ENCODE measurements around the gene SCARB1.

SCARB1 gene

DNA sequence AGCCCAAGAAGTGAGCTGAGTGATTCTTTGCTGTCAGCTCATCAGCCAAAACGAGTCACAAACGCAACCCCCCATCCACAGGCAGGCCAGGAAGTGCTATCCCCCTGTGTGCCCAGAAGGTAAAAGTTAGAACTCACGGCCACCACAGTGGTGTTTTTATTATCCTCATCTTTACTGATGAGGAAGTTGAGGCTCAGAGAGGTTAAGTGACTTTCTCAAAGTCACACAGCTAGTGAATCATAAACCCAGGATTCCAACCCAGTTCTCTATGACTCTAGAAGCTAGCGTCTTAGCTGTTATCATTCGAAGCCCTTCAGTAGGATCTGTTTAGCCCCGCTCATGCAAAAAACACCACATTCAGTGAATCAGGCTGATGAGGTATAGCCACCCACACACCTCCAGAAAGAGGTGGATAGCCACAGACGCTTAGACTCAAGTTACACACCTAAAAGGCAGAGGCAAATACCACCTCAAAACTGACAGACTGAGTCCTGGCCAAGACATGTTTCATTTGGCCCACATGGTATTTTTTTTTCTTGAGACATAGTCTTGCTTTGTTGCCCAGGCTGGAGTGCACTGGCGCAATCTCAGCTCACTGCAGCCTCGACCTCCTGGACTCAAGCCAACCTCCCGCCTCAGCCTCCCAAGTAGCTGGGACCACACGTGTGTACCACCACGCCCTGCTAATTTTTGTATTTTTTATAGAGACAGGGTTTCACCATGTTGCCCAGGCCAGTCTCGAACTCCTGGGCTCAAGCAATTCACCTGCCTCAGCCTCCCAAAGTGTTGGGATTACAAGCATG lies 100.7 kb downstream of the SCARB1 start:
- Histone ChIP-seq H3K9ac (ENCODE audit: low read length) (no peak overlapping the region), H3K9me3 (replicated peaks; ENCODE audit: insufficient read depth, low read length) (no peaks in the 10 kb centered on the region), H3K36me3 (replicated peaks; ENCODE audit: insufficient read depth, low read length) (no peaks in the 10 kb centered on the region), H3K27ac (ENCODE audit: low read length) (no peak overlapping the region), H3K9me2 (replicated peaks; ENCODE audit: insufficient read depth, low read length) (no peaks in the 10 kb centered on the region), H4K20me1 (ENCODE audit: insufficient read depth, low read length) (no peaks in the 10 kb centered on the region), H3K4me1 (ENCODE audit: low read length) (no peaks in the 10 kb centered on the region), H3K27me3 (replicated peaks; ENCODE audit: insufficient read depth, low read length) (no peaks in the 10 kb centered on the region), H3K79me2 (ENCODE audit: low read length) (no peaks in the 10 kb centered on the region), H3K4me2 (ENCODE audit: low read depth, low read length) (no peak overlapping the region), H3K4me3 (ENCODE audit: low read length) (no peak overlapping the region), H3F3A (ENCODE audit: insufficient read depth, low read length) (no peaks in the 10 kb centered on the region), H2AFZ (ENCODE audit: low read length) (no peak overlapping the region)
- TF ChIP-seq, protein P1, sequence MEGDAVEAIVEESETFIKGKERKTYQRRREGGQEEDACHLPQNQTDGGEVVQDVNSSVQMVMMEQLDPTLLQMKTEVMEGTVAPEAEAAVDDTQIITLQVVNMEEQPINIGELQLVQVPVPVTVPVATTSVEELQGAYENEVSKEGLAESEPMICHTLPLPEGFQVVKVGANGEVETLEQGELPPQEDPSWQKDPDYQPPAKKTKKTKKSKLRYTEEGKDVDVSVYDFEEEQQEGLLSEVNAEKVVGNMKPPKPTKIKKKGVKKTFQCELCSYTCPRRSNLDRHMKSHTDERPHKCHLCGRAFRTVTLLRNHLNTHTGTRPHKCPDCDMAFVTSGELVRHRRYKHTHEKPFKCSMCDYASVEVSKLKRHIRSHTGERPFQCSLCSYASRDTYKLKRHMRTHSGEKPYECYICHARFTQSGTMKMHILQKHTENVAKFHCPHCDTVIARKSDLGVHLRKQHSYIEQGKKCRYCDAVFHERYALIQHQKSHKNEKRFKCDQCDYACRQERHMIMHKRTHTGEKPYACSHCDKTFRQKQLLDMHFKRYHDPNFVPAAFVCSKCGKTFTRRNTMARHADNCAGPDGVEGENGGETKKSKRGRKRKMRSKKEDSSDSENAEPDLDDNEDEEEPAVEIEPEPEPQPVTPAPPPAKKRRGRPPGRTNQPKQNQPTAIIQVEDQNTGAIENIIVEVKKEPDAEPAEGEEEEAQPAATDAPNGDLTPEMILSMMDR (IDR thresholded peaks at IDR 0.05; ENCODE audit: low read length): no peak
- TF ChIP-seq EZH2 (optimal IDR thresholded peaks at IDR 0.05; ENCODE audit: low read depth, low read length) (no peak), EZH2phosphoT487 (IDR thresholded peaks at IDR 0.05; ENCODE audit: low read length) (no peak)
- DNase-seq: no peak

DNA sequence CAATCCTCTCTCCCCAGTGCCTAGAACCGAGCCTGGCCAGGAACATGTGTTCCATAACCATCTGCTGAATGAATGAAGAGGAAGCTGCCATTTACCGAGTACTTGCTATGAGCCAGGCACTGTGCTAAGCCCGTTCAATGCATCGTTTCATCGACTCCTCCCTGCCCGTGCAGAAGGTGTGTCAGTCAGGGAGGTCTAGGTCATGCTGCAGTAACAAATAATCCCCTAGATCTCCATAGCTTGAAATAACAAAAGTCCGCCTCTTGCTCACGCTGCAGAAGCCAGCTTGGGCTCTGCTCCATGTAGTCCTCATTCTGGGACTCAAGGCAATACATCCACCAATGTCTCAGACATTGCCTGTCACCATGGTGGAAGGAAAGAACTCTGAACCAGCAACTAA lies 101.3 kb downstream of the SCARB1 start:
- Histone ChIP-seq H3K4me3 (ENCODE audit: low read length) (no peak overlapping the region), H3K36me3 (replicated peaks; ENCODE audit: insufficient read depth, low read length) (no peaks in the 10 kb centered on the region), H2AFZ (ENCODE audit: low read length) (no peak overlapping the region), H3K27me3 (replicated peaks; ENCODE audit: insufficient read depth, low read length) (no peaks in the 10 kb centered on the region), H3F3A (ENCODE audit: insufficient read depth, low read length) (no peaks in the 10 kb centered on the region), H3K4me2 (ENCODE audit: low read depth, low read length) (no peak overlapping the region), H3K9me2 (replicated peaks; ENCODE audit: insufficient read depth, low read length) (no peaks in the 10 kb centered on the region), H3K9ac (ENCODE audit: low read length) (no peak overlapping the region), H3K79me2 (ENCODE audit: low read length) (no peaks in the 10 kb centered on the region), H4K20me1 (ENCODE audit: insufficient read depth, low read length) (no peaks in the 10 kb centered on the region), H3K27ac (ENCODE audit: low read length) (no peak overlapping the region), H3K4me1 (ENCODE audit: low read length) (no peaks in the 10 kb centered on the region), H3K9me3 (replicated peaks; ENCODE audit: insufficient read depth, low read length) (no peaks in the 10 kb centered on the region)
- DNase-seq: no peak
- no peak for TF ChIP-seq EZH2 (optimal IDR thresholded peaks at IDR 0.05; ENCODE audit: low read depth, low read length)
- TF ChIP-seq, protein P1 (IDR thresholded peaks at IDR 0.05; ENCODE audit: low read length): no peak

DNA sequence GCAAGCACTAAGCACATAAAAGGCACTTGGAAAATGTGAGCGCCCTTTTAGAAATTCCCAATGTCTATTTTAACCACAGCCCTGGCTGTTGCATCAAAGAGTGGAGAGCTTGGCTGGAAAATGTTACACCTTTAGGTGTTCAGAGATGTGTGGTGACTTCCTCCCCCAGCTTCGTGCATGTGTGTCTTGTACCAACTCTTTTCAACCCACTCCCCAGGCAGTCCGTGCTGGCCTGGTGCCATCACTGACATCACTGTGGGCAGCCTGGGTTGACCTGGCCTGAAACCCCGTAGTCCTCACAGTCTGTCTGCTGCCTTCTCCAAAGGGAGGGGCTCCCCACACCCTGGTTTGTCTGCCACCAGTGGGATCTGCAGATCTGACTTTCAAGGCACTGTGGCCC lies 101.8 kb downstream of the SCARB1 start:
- no peak overlapping the region for H3K4me2 ChIP-seq (ENCODE audit: low read depth, low read length)
- H3K9me2 ChIP-seq (replicated peaks; ENCODE audit: insufficient read depth, low read length): no peaks in the 10 kb centered on the region
- H3K9me3 ChIP-seq (replicated peaks; ENCODE audit: insufficient read depth, low read length): no peaks in the 10 kb centered on the region
- no peak overlapping the region for H2AFZ ChIP-seq (ENCODE audit: low read length)
- no peak overlapping the region for H3K9ac ChIP-seq (ENCODE audit: low read length)
- no peak for DNase-seq
- H3K4me3 ChIP-seq (ENCODE audit: low read length): no peak overlapping the region
- no peaks in the 10 kb centered on the region for H3K27me3 ChIP-seq (replicated peaks; ENCODE audit: insufficient read depth, low read length)
- H3F3A ChIP-seq (ENCODE audit: insufficient read depth, low read length): no peaks in the 10 kb centered on the region
- no peak overlapping the region for H3K27ac ChIP-seq (ENCODE audit: low read length)
- TF ChIP-seq EZH2 (optimal IDR thresholded peaks at IDR 0.05; ENCODE audit: low read depth, low read length): no peak
- TF ChIP-seq EZH2phosphoT487 (IDR thresholded peaks at IDR 0.05; ENCODE audit: low read length): no peak
- TF ChIP-seq, protein P1 (IDR thresholded peaks at IDR 0.05; ENCODE audit: low read length): no peak
- no peaks in the 10 kb centered on the region for H3K79me2 ChIP-seq (ENCODE audit: low read length)
- H3K36me3 ChIP-seq (replicated peaks; ENCODE audit: insufficient read depth, low read length): no peaks in the 10 kb centered on the region
- no peaks in the 10 kb centered on the region for H3K4me1 ChIP-seq (ENCODE audit: low read length)
- H4K20me1 ChIP-seq (ENCODE audit: insufficient read depth, low read length): no peaks in the 10 kb centered on the region
